WTC11 (cell line): Measurements from ENCODE around the gene BAG2. TPM values are rescaled to one million over a fixed set of nuclear protein-coding genes. Genes with fewer than 3 reads are reported as not detected.

ENCODE experiments used
- ATAC-seq: fragments of 200-7000 bp; cut with Tn5 transposase; 2 replicates; pipeline ENCODE4 v1.10.0; 2021; ENCODE audit warnings: mild to moderate bottlenecking, moderate library complexity
- CTCF ChIA-PET: fragments of 300-600 bp; sonication (Branson Sonifier 250); formaldehyde crosslinking; loops from one replicate; lab custom pipeline; 2021; ENCODE audit warnings: antibody characterized with exemption; lab: Charles Lee
- POLR2A ChIA-PET: fragments of 350-600 bp; sonication (Branson Sonifier 250); formaldehyde crosslinking; loops from one replicate; lab custom pipeline; 2021; ENCODE audit warnings: antibody characterized with exemption; lab: Charles Lee
- DNase-seq: peaks from one replicate; pipeline ENCODE4 v3.0.0; 2021; ENCODE audit warnings: low spot score
- H3K27ac Mint-ChIP-seq: 2 replicates; pipeline ENCODE4 v1.8.0; 2021; ENCODE audit warnings: mixed read lengths
- H3K27me3 Mint-ChIP-seq: 2 replicates; pipeline ENCODE4 v1.8.0; 2021; ENCODE audit warnings: low read depth, mild to moderate bottlenecking, moderate library complexity, mixed read lengths
- H3K36me3 Mint-ChIP-seq: 2 replicates; pipeline ENCODE4 v1.8.0; 2021; ENCODE audit warnings: mixed read lengths
- H3K4me1 Mint-ChIP-seq: 2 replicates; pipeline ENCODE4 v1.8.0; 2022; ENCODE audit warnings: mixed read lengths
- H3K4me3 Mint-ChIP-seq: 2 replicates; pipeline ENCODE4 v1.8.0; 2021; ENCODE audit warnings: mild to moderate bottlenecking, moderate library complexity, mixed read lengths
- H3K9me3 Mint-ChIP-seq: 2 replicates; pipeline ENCODE4 v1.8.0; 2021; ENCODE audit warnings: mixed read lengths
- CREM ChIP-seq: sonication (generic); formaldehyde crosslinking; IDR thresholded peaks from 2 replicates; pipeline ENCODE4 v1.8.1; 2022; ENCODE audit warnings: mild to moderate bottlenecking, missing genetic modification reagents, moderate library complexity
- FOXK1 ChIP-seq: sonication (generic); formaldehyde crosslinking; IDR thresholded peaks from 2 replicates; pipeline ENCODE4 v1.8.0; 2022; ENCODE audit warnings: mild to moderate bottlenecking, moderate library complexity, missing genetic modification reagents
- IRF1 ChIP-seq: sonication (generic); formaldehyde crosslinking; IDR thresholded peaks from 2 replicates; pipeline ENCODE4 v1.8.0; 2023; ENCODE audit warnings: missing genetic modification reagents
- MYBL2 ChIP-seq: sonication (generic); formaldehyde crosslinking; IDR thresholded peaks from 2 replicates; pipeline ENCODE4 v1.8.1; 2023; ENCODE audit warnings: mild to moderate bottlenecking, moderate library complexity, missing genetic modification reagents
- PRDM15 ChIP-seq: sonication (generic); formaldehyde crosslinking; IDR thresholded peaks from 2 replicates; pipeline ENCODE4 v1.8.0; 2022; ENCODE audit warnings: missing genetic modification reagents
- RELA ChIP-seq: sonication (generic); formaldehyde crosslinking; IDR thresholded peaks from 2 replicates; pipeline ENCODE4 v1.8.1; 2022; ENCODE audit warnings: missing genetic modification reagents, mild to moderate bottlenecking, borderline replicate concordance
- RORB ChIP-seq: fragments of 250-450 bp; sonication (Bioruptor Pico); IDR thresholded peaks from 2 replicates; pipeline ENCODE4 v1.9.0; 2021; ENCODE audit warnings: mild to moderate bottlenecking
- SOX15 ChIP-seq: fragments of 250-450 bp; sonication (Bioruptor Pico); IDR thresholded peaks from 2 replicates; pipeline ENCODE4 v1.9.0; 2021; ENCODE audit warnings: mild to moderate bottlenecking
- TEAD1 ChIP-seq: sonication (generic); formaldehyde crosslinking; IDR thresholded peaks from 2 replicates; pipeline ENCODE4 v1.8.0; 2022; ENCODE audit warnings: mild to moderate bottlenecking, missing genetic modification reagents
- USF2 ChIP-seq: sonication (generic); formaldehyde crosslinking; IDR thresholded peaks from 2 replicates; pipeline ENCODE4 v1.8.1; 2023; ENCODE audit warnings: mild to moderate bottlenecking, missing genetic modification reagents, moderate library complexity
- ZNF138 ChIP-seq: sonication (generic); formaldehyde crosslinking; conservative IDR thresholded peaks from 2 replicates; pipeline ENCODE4 v1.8.1; 2022; ENCODE audit warnings: mild to moderate bottlenecking, moderate library complexity, missing genetic modification reagents
- ZNF317 ChIP-seq: sonication (generic); formaldehyde crosslinking; IDR thresholded peaks from 2 replicates; pipeline ENCODE4 v1.8.1; 2023; ENCODE audit warnings: low read depth, mild to moderate bottlenecking, moderate library complexity, missing genetic modification reagents, borderline replicate concordance
- ZNF396 ChIP-seq: fragments of 250-450 bp; sonication (Bioruptor Pico); IDR thresholded peaks from 2 replicates; pipeline ENCODE4 v1.8.0; 2021; ENCODE audit warnings: mild to moderate bottlenecking, moderate library complexity, borderline replicate concordance
- ZNF423 ChIP-seq: fragments of 250-450 bp; sonication (Bioruptor Pico); IDR thresholded peaks from 2 replicates; pipeline ENCODE4 v2.1.2; 2022; ENCODE audit warnings: mild to moderate bottlenecking, moderate library complexity
- total RNA-seq: library from RNA; stranded (reverse); gene quantifications from 3 replicates; pipeline ENCODE4 v1.2.3, GENCODE V29; 2021

BAG2 gene
- total RNA-seq, 1 experiment from 2014 or later = 8.0 TPM

- H3K36me3 Mint-ChIP-seq = peaks cover 46% of the 10 kb centered on the region
- no peaks in the 10 kb centered on the region for H3K27me3 Mint-ChIP-seq
- ATAC-seq = no peak
- H3K9me3 Mint-ChIP-seq = no peaks in the 10 kb centered on the region
- ChIA-PET POLR2A (no interaction called here), CTCF (no interaction called here)
- TF ChIP-seq IRF1 (CRISPR knock-in tag) = no peak
- TF ChIP-seq PRDM15 (CRISPR knock-in tag) = no peak
- TF ChIP-seq TEAD1 (CRISPR knock-in tag) = no peak
- TF ChIP-seq MYBL2 (CRISPR knock-in tag) = no peak
- no peak for TF ChIP-seq ZNF396
- TF ChIP-seq SOX15 (CRISPR knock-in tag) = no peak
- TF ChIP-seq FOXK1 (CRISPR knock-in tag) = no peak
- TF ChIP-seq ZNF317 = no peak
- TF ChIP-seq ZNF423 (CRISPR knock-in tag) = no peak
- no peak for DNase-seq
- H3K27ac Mint-ChIP-seq = no peak overlapping the region
- no peak overlapping the region for H3K4me3 Mint-ChIP-seq
- H3K4me1 Mint-ChIP-seq = no peaks in the 10 kb centered on the region
Measured at GRCh38 chr6:57147955-57148858, 23.9 kb upstream of the BAG2 start.

- no peak overlapping the region for H3K4me3 Mint-ChIP-seq
- POLR2A ChIA-PET = interaction anchor here (0.6 kb wide), 1 partner anchor 110 kb away, joined by 4 read pairs; no protein-coding TSS in a partner anchor
- no peak overlapping the region for H3K27ac Mint-ChIP-seq
- DNase-seq (no peak), ATAC-seq (no peak)
- no peak for TF ChIP-seq CREM (CRISPR knock-in tag)
- peaks cover 23% of the 10 kb centered on the region for H3K36me3 Mint-ChIP-seq
- H3K4me1 Mint-ChIP-seq = no peaks in the 10 kb centered on the region
- CTCF ChIA-PET = interaction anchor here (0.7 to 0.9 kb wide), 2 partner anchors 26 to 31 kb away, joined by 3 to 4 read pairs; no protein-coding TSS in a partner anchor
- no peaks in the 10 kb centered on the region for H3K27me3 Mint-ChIP-seq
- no peaks in the 10 kb centered on the region for H3K9me3 Mint-ChIP-seq
Measured at GRCh38 chr6:57158658-57159057, 13.5 kb upstream of the BAG2 start.

- TF ChIP-seq RELA (CRISPR knock-in tag) = no peak
- TF ChIP-seq ZNF138 (CRISPR knock-in tag) = no peak
- TF ChIP-seq RORB (CRISPR knock-in tag) = no peak
- TF ChIP-seq USF2 (CRISPR knock-in tag) = no peak
- no peak overlapping the region for H3K4me3 Mint-ChIP-seq
- CTCF ChIA-PET = interaction anchor here (0.7 kb wide), 1 partner anchor 26 kb away, joined by 4 read pairs; no protein-coding TSS in a partner anchor
- ATAC-seq (no peak), DNase-seq (no peak)
- POLR2A ChIA-PET = interaction anchor here (0.6 kb wide), 1 partner anchor 110 kb away, joined by 4 read pairs; no protein-coding TSS in a partner anchor
- H3K27me3 Mint-ChIP-seq = no peaks in the 10 kb centered on the region
- no peaks in the 10 kb centered on the region for H3K4me1 Mint-ChIP-seq
- peaks cover 22% of the 10 kb centered on the region for H3K36me3 Mint-ChIP-seq
- no peaks in the 10 kb centered on the region for H3K9me3 Mint-ChIP-seq
- H3K27ac Mint-ChIP-seq = no peak overlapping the region
Measured at GRCh38 chr6:57159127-57159526, 13.0 kb upstream of the BAG2 start.
